Measurements from ENCODE around the gene LMO1.

DNA sequence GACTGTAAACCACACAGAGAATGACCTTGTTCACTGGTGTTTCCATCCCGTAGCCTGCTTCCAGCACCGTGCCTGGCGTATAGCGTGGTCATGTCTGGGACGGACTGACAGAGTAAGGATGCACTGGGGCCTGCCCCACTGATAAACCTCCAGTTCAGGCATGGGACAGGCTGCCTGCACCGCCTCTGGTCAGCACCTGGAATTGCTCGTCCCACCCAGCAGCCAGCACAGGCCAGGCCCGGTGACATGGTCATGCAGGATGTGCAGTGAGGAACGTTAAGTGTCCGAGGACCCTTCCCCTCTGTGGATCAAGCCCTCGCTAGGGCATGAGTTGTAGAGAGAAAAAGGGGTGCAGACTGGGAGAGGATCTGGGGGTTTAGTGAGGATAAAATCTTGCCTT, 44.8 kb downstream of the LMO1 start:
- no peak for TF ChIP-seq POLR2A (IDR thresholded peaks at IDR 0.05)
- TF ChIP-seq, protein P1, sequence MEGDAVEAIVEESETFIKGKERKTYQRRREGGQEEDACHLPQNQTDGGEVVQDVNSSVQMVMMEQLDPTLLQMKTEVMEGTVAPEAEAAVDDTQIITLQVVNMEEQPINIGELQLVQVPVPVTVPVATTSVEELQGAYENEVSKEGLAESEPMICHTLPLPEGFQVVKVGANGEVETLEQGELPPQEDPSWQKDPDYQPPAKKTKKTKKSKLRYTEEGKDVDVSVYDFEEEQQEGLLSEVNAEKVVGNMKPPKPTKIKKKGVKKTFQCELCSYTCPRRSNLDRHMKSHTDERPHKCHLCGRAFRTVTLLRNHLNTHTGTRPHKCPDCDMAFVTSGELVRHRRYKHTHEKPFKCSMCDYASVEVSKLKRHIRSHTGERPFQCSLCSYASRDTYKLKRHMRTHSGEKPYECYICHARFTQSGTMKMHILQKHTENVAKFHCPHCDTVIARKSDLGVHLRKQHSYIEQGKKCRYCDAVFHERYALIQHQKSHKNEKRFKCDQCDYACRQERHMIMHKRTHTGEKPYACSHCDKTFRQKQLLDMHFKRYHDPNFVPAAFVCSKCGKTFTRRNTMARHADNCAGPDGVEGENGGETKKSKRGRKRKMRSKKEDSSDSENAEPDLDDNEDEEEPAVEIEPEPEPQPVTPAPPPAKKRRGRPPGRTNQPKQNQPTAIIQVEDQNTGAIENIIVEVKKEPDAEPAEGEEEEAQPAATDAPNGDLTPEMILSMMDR (IDR thresholded peaks at IDR 0.05) = no peak

All from heart left ventricle (tissue), 13 donors.